MCF 10A (cell line): Measurements from ENCODE around the gene WWOX. TPM values are rescaled to one million over a fixed set of nuclear protein-coding genes. Genes with fewer than 3 reads are reported as not detected.

Experiments used
- BruUV-seq: library from RNA; stranded (reverse); fragments of 400-500 nt; replicated peaks from 2 replicates; lab custom pipeline; 2021; lab: Mats Ljungman, UMichigan
- CTCF ChIA-PET: fragments of 300-600 bp; sonication (Branson Sonifier 250); formaldehyde crosslinking; extraction: SDS; loops from one replicate; lab custom pipeline; 2021; ENCODE audit warnings: antibody characterized with exemption, inconsistent platforms; lab: Yijun Ruan, JAX
- POLR2A ChIA-PET: fragments of 300-600, 350-650 bp; sonication (Branson Sonifier 250); formaldehyde crosslinking; extraction: SDS; loops from one replicate; lab custom pipeline; 2020; ENCODE audit warnings: antibody characterized with exemption, inconsistent platforms; lab: Yijun Ruan, JAX
- DNase-seq: peaks from one replicate; pipeline ENCODE4 v3.0.0-alpha.2; 2018; ENCODE audit not compliant: unreplicated experiment
- H3K27ac Mint-ChIP-seq: one replicate; pipeline ENCODE4 v1.8.0; 2022; ENCODE audit warnings: mild to moderate bottlenecking, low read depth, mixed read lengths; ENCODE audit not compliant: unreplicated experiment
- H3K27me3 Mint-ChIP-seq: one replicate; pipeline ENCODE4 v1.8.0; 2022; ENCODE audit warnings: mixed read lengths; ENCODE audit not compliant: insufficient read depth, unreplicated experiment
- H3K36me3 Mint-ChIP-seq: one replicate; pipeline ENCODE4 v1.8.0; 2022; ENCODE audit warnings: mild to moderate bottlenecking, moderate library complexity, mixed read lengths; ENCODE audit not compliant: insufficient read depth, unreplicated experiment
- H3K4me1 Mint-ChIP-seq: one replicate; pipeline ENCODE4 v1.8.0; 2022; ENCODE audit warnings: mixed read lengths; ENCODE audit not compliant: insufficient read depth, unreplicated experiment
- H3K4me3 Mint-ChIP-seq: one replicate; pipeline ENCODE4 v1.8.0; 2022; ENCODE audit warnings: mild to moderate bottlenecking, moderate library complexity, mixed read lengths; ENCODE audit not compliant: unreplicated experiment
- H3K9me3 Mint-ChIP-seq: one replicate; pipeline ENCODE4 v1.8.0; 2022; ENCODE audit warnings: mixed read lengths; ENCODE audit not compliant: unreplicated experiment
- intact Hi-C: fragments of 100-400 bp; cut with micrococcal nuclease; formaldehyde crosslinking; loops from 2 replicates; pipeline ENCODE4 v1.14.1; 2022
- total RNA-seq: library from RNA; stranded (reverse); gene quantifications from 2 replicates; pipeline ENCODE4 v1.2.3, GENCODE V29; 2022
- TF ChIP-seq, protein P1 (sequence below): fragments of 200-600 bp; IDR thresholded peaks from one replicate; pipeline ENCODE4 v1.8.0; 2022; ENCODE audit warnings: antibody characterized with exemption, mild to moderate bottlenecking; ENCODE audit not compliant: unreplicated experiment

The WWOX gene
- total RNA-seq, 1 experiment from 2014 or later, result 18.1 TPM

DNA sequence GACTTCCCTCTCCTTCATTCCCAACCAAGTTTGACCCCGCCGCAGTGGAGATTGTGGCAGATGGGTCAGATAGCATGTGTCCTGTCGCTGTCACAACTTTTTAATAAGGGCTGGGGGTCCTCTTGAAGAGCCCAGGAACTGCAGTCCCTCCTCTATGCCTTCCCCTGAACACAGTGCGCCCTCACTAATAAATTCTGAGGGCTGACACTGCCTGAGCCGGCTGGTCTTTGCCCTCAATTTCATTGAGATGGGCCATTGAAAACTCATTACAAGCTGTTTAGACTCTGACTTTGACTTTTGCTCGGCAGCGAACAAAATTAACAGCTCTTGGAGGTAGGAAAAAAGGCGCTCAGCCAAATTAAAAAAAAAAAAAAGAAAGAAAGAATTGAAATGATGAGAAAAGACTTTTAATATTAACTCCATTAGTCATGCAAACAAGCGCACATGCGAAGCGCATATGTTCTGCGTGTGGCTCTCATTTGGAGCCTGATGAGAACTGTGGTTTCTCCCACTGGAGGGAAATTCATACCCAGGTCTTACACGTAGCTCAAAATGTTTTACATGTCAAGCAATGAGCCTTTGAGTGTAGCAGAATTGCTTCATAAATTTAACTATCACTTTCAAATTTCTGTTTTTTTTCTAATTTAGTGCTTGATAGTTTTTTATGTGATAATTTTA, 704.7 kb downstream of the WWOX start:
- Mint-ChIP-seq H3K4me1 (no peaks in the 10 kb centered on the region), H3K27ac (no peak overlapping the region), H3K27me3 (no peaks in the 10 kb centered on the region), H3K9me3 (no peaks in the 10 kb centered on the region), H3K4me3 (no peak overlapping the region), H3K36me3 (no peaks in the 10 kb centered on the region)
- BruUV-seq, result no TSS peak
- intact Hi-C loops, result no loop called here
- CTCF ChIA-PET, result no interaction called here
- no peak for DNase-seq
- POLR2A ChIA-PET, result interaction anchor here (1.0 kb wide), 1 partner anchor 26 kb away, joined by 3 read pairs; no protein-coding TSS in a partner anchor
- TF ChIP-seq, protein P1, sequence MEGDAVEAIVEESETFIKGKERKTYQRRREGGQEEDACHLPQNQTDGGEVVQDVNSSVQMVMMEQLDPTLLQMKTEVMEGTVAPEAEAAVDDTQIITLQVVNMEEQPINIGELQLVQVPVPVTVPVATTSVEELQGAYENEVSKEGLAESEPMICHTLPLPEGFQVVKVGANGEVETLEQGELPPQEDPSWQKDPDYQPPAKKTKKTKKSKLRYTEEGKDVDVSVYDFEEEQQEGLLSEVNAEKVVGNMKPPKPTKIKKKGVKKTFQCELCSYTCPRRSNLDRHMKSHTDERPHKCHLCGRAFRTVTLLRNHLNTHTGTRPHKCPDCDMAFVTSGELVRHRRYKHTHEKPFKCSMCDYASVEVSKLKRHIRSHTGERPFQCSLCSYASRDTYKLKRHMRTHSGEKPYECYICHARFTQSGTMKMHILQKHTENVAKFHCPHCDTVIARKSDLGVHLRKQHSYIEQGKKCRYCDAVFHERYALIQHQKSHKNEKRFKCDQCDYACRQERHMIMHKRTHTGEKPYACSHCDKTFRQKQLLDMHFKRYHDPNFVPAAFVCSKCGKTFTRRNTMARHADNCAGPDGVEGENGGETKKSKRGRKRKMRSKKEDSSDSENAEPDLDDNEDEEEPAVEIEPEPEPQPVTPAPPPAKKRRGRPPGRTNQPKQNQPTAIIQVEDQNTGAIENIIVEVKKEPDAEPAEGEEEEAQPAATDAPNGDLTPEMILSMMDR, result no peak

DNA sequence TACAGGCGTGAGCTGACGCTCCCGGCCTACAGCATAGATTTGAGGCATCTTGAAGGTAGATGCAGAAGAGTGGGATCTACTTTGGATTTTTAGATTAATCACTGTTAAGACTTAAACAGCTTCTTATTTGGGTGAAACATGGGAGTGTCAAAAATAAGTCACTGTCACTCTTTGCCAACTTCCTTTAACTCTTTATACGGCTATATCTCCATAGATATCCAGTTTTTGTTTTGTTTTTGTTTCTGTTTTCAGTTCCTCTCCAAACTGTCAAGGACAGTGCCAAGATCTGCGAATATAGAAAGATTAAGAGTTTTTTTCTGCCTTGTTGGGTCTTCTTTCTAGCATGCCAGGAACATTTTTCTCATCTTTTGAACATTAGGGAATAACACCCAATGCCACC, 706.1 kb downstream of the WWOX start:
- no peak overlapping the region for H3K4me3 Mint-ChIP-seq
- H3K27ac Mint-ChIP-seq, result no peak overlapping the region
- ChIA-PET POLR2A (no interaction called here), CTCF (no interaction called here)
- H3K9me3 Mint-ChIP-seq, result no peaks in the 10 kb centered on the region
- no peaks in the 10 kb centered on the region for H3K27me3 Mint-ChIP-seq
- TF ChIP-seq, protein P1, result no peak
- intact Hi-C loops, result no loop called here
- H3K36me3 Mint-ChIP-seq, result no peaks in the 10 kb centered on the region
- BruUV-seq, result no TSS peak
- no peak for DNase-seq
- H3K4me1 Mint-ChIP-seq, result no peaks in the 10 kb centered on the region

DNA sequence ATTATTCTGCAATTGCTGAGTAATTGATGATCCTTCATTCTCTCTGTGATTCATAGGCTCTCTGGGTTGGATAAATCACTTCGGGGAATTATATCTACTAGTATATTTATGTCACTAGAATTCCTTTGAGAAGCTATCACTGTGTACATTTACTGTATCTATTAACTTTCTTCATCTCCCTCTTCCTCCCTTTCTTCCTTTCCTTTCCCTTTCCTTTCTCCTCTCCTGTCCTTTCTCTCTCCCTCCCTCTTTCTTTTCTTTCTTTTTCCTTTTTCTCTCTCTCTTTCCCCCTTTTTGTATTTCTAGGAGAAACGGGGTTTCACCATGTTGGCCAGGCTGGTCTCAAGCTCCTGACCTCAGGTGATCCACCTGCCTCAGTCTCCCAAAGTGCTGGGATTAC, 711.8 kb downstream of the WWOX start:
- TF ChIP-seq, protein P1, result no peak
- no peak overlapping the region for H3K4me3 Mint-ChIP-seq
- intact Hi-C loops, result no loop called here
- H3K4me1 Mint-ChIP-seq, result peaks cover 6% of the 10 kb centered on the region
- CTCF ChIA-PET, result interaction anchor here (0.6 to 1.0 kb wide), 3 partner anchors 40 to 376 kb away, joined by 3 to 4 read pairs (median 3); no protein-coding TSS in a partner anchor
- no peak for DNase-seq
- H3K27ac Mint-ChIP-seq, result no peak overlapping the region
- H3K9me3 Mint-ChIP-seq, result no peaks in the 10 kb centered on the region
- no peaks in the 10 kb centered on the region for H3K36me3 Mint-ChIP-seq
- no TSS peak for BruUV-seq
- POLR2A ChIA-PET, result no interaction called here
- no peaks in the 10 kb centered on the region for H3K27me3 Mint-ChIP-seq

DNA sequence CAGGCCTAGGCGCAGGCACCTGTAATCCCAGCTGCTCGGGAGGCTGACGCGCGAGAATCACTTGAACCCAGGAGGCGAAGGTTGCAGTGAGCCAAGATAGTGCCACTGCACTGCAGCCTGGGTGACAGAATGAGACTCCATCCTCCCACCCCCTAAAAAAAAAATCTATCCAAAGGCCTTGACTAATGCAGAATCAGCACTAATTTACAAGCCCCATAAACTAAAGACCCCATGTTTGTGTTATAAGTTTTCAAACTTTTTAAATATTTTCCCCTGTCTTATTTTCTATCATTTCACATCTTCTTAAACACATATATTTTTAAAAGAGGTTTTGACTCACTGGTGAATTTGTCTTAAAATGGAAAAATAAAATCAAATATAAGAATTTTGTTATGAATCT, 713.1 kb downstream of the WWOX start:
- Mint-ChIP-seq H3K4me3 (no peak overlapping the region), H3K36me3 (no peaks in the 10 kb centered on the region), H3K9me3 (no peaks in the 10 kb centered on the region), H3K27me3 (no peaks in the 10 kb centered on the region), H3K27ac (no peak overlapping the region), H3K4me1 (peaks cover 6% of the 10 kb centered on the region)
- intact Hi-C loops, result no loop called here
- no TSS peak for BruUV-seq
- ChIA-PET POLR2A (no interaction called here), CTCF (no interaction called here)
- no peak for DNase-seq
- TF ChIP-seq, protein P1, result no peak
